Mononuclear cell (primary cell): ENCODE results near the gene TMEM132A. TPM values are rescaled to one million over a fixed set of nuclear protein-coding genes. Genes with fewer than 3 reads are reported as not detected.

Experiments
- H3K27me3 ChIP-seq: 2 replicates; pipeline ENCODE4 v1.6.0; 2011; ENCODE audit warnings: low read length, control low read depth; ENCODE audit not compliant: insufficient read depth
- H3K4me1 ChIP-seq: 2 replicates; pipeline ENCODE4 v1.5.1; 2011; ENCODE audit warnings: mild to moderate bottlenecking, low read length, control low read depth; ENCODE audit not compliant: insufficient read depth
- H3K4me3 ChIP-seq: 2 replicates; pipeline ENCODE4 v1.5.1; 2011; ENCODE audit warnings: mild to moderate bottlenecking, low read length, moderate library complexity
- H3K9me3 ChIP-seq: 2 replicates; pipeline ENCODE4 v1.5.1; 2011; ENCODE audit warnings: low read depth, mild to moderate bottlenecking, control low read depth, low read length
- total RNA-seq: library from RNA; depleted of rRNA; stranded (reverse); fragments of >200 nt; gene quantifications from one replicate; pipeline ENCODE4 v1.2.3, GENCODE V29; 2012

Gene TMEM132A
- total RNA-seq, 1 donor = 0.42 TPM

DNA sequence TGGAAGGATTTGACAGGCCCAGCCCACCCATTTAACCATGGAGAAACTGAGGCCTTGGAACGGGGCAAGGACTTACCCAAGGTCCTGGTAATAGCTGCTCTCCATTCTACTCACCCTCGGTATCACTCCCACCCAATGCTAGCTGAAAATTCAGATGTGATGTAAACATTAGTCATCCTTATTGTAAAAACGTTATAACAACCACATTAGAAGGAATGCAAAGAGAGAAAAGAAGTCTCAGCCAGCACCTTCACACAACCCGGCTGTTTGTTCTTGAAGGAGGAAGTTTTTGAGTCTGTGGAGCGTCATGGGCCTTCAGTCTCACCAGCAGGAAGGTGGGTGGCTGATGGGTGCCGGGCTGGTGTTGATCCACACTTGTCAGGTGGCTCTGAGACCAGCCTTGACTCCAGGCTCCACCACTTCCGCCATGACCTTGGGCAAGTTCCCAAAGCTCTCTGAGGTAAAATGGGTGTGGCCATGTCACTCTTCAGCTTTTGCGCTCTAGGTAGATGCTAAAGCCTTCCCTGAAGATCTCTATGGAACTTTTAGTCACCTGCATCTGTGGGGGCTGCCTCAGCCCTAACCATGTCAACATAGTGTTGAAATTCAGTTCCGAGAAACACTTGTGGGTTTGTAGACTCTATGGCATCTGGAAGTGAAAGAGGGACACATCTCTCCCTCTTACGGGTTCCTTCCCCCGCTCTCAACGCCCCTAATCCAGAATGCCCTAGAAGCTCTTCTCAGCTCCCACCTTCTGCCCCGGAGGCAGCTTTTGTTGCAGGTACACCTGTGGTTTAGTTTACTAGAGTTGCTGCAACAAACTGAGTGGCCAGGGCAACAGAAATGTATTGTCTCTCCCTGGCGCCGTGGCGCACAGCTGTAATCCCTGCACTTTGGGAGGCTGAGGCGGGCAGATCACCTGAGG is 62.0 kb downstream of the TMEM132A start:
- H3K9me3 ChIP-seq = no peaks in the 10 kb centered on the region
- peaks cover 60% of the 10 kb centered on the region for H3K4me1 ChIP-seq
- H3K4me3 ChIP-seq = no peak overlapping the region
- H3K27me3 ChIP-seq = no peaks in the 10 kb centered on the region

Other genes starting within 250 kb of the TMEM132A start
- gene MS4A8, start 224.8 kb upstream of the TMEM132A start, total RNA-seq = not detected
- gene MS4A18, start 199.7 kb upstream of the TMEM132A start, total RNA-seq = not detected
- not detected for gene MS4A15, start 167.6 kb upstream of the TMEM132A start, total RNA-seq
- not detected for gene MS4A10, start 139.1 kb upstream of the TMEM132A start, total RNA-seq
- gene CCDC86, start 82.3 kb upstream of the TMEM132A start, total RNA-seq = 3.8 TPM
- 0.52 TPM for gene PTGDR2, start 68.5 kb upstream of the TMEM132A start, total RNA-seq
- not detected for gene ZP1, start 56.9 kb upstream of the TMEM132A start, total RNA-seq
- gene PRPF19, start 17.9 kb upstream of the TMEM132A start, total RNA-seq = 32.0 TPM
- gene TMEM109, start 10.3 kb upstream of the TMEM132A start, total RNA-seq = 24.0 TPM
- gene SLC15A3, start 27.7 kb downstream of the TMEM132A start, total RNA-seq = 77.6 TPM
- 176 TPM for gene CD6, start 47.2 kb downstream of the TMEM132A start, total RNA-seq
- 89.6 TPM for gene CD5, start 178.0 kb downstream of the TMEM132A start, total RNA-seq
- 5.5 TPM for gene VPS37C, start 237.0 kb downstream of the TMEM132A start, total RNA-seq